Activated naive CD4-positive, alpha-beta T cell treated with anti-CD3 and anti-CD28 coated beads, Interleukin-2, amount 50 U/mL, for 72 hours (primary cell): Measurements from ENCODE around the gene RRM2. TPM values are rescaled to one million over a fixed set of nuclear protein-coding genes. Genes with fewer than 3 reads are reported as not detected.
A peak's percentile ranks its signal among the peaks of the same experiment; 100 is the strongest.

Experiments
- ATAC-seq, 2 donors: fragments of 150-1000 bp; cut with Tn5 transposase; 2 replicates each; pipeline ENCODE4 v1.10.0; 2021; ENCODE audit warnings: mild to moderate bottlenecking in 2 of 2, moderate library complexity in 2 of 2
- DNase-seq, 2 donors: peaks; one replicate each; pipeline ENCODE4 v3.0.0; 2021 to 2022; ENCODE audit warnings: low spot score in 2 of 2
- H3K27ac Mint-ChIP-seq, 2 donors: one replicate each; pipeline ENCODE4 v1.8.0; 2022; ENCODE audit warnings: mild to moderate bottlenecking in 2 of 2, mixed read lengths in 2 of 2
- H3K36me3 Mint-ChIP-seq, 2 donors: one replicate each; pipeline ENCODE4 v1.8.0; 2022; ENCODE audit warnings: mixed read lengths in 2 of 2
- H3K9me3 Mint-ChIP-seq, 2 donors: one replicate each; pipeline ENCODE4 v1.8.0; 2022; ENCODE audit warnings: mixed read lengths in 2 of 2
- total RNA-seq, 2 donors: library from RNA; stranded (reverse); gene quantifications; one replicate each; pipeline ENCODE4 v1.2.3, GENCODE V29; 2022

The RRM2 gene
- total RNA-seq, 2 donors from 2014 or later, result 413 to 682 TPM

- DNase-seq (no peak), ATAC-seq (no peak)
- H3K9me3 Mint-ChIP-seq, result no peaks in the 10 kb centered on the region
- H3K36me3 Mint-ChIP-seq, result peaks cover 0 to 3% of the 10 kb centered on the region in 2 donors
- no peak overlapping the region for H3K27ac Mint-ChIP-seq
Observed at GRCh38 chr2:10158681-10159080, 36.1 kb downstream of the RRM2 start.

GRCh38 chr2:10159086-10159485 lies 36.5 kb downstream of the RRM2 start:
- H3K36me3 Mint-ChIP-seq, result no peaks in the 10 kb centered on the region
- H3K9me3 Mint-ChIP-seq, result no peaks in the 10 kb centered on the region
- H3K27ac Mint-ChIP-seq, result no peak overlapping the region
- no peak for ATAC-seq
- no peak for DNase-seq

DNA sequence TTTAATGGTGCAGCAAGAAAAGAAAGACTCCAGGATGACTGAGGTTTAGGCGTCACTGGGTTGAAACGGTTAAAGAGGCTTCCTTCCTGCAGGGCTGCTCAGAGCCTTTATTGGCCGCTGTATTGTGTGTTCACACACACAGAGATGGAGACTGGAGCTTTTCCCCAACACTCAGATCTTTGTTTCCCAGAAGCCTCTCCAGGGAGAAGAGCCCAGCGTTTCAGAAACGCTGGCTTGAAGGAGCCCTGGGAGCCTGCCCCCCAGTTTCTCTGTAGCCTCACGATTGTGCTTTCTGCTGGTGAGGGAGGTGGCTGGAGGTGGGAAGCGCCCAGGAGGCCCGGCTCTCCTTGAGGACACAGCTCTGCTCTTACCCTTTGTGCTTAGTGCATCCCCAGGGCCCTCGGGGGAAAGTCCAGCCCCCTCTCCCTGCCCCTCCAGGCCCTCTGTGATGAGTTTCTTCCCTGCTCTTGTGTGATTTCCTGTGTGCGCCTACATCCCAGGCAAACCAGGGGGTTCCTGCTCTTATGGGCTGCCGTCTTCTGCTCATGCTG lies 37.1 kb downstream of the RRM2 start:
- no peak for ATAC-seq

DNA sequence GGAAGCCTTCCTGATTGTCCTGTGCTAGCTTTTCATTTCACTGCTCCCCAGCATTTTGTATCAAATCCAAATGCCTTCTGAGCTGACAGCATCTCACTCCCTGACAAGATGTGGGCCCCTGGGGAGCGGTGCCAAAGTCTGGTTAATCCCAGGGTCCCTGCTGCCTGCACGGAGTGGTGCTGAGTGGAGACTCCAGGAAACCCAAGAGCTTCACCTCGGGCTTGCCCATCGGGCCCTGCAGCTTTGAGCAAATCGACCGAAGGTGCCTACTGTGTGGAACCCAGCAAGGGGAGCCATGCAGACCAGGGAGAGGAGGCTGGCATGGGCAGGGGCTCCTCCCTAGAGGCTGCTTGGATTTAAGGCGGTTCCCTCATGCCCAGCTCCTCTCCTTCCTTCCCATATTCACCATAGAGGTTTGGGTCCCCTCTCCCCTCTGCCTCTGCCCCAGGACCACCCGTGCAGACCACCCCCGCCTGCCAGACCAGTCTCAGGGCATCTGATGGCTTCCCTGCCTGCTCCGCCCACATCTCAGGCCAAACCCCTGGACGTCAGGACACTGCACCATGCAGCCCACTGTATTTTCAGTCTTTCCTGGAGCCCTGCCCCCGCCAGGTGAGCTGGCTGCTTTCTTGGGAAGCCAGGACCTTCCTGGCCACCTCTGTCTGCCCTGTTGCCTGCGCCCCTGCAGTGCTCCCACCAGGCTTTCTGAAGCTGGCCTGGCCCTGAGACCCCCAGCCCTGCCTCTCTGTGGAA lies 37.8 kb downstream of the RRM2 start:
- ATAC-seq (no peak), DNase-seq (no peak)
- Mint-ChIP-seq H3K36me3 (peaks cover 0 to 5% of the 10 kb centered on the region in 2 donors), H3K9me3 (no peaks in the 10 kb centered on the region), H3K27ac (peak overlapping the region in 1 of 2 donors; percentile 82)

More for the DNA sequence above, 37.1 kb downstream of the RRM2 start:
- Mint-ChIP-seq H3K9me3 (no peaks in the 10 kb centered on the region), H3K27ac (peak overlapping the region in 1 of 2 donors; percentile 82), H3K36me3 (no peaks in the 10 kb centered on the region)
- DNase-seq, result no peak

GRCh38 chr2:10161206-10161931 lies 38.8 kb downstream of the RRM2 start:
- H3K27ac Mint-ChIP-seq, result peak overlapping the region in 1 of 2 donors; percentile 50
- ATAC-seq, result no peak

DNA sequence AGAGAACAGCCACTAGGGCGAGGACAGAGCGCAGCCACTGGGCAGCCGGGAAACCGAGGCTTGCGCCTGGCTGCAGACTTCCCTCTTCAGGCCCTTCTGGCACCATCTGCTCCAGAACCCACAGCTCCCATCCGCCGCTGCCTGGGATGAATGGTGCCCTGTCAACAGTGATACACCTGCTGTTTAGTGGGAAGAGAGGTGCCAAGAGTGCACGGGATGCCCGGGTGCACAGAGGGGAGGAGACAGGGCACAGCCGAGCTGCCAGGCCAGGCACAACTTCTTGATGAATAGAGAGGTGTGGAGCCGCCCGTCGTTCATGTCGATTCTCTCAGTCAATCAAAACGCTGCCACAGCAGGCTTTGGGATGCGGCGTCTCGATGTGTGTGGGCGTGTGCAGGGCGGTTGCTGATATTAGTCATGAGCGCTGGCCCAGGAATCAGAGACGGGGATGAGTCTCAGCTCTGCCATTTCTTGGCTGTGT lies 39.5 kb downstream of the RRM2 start:
- Mint-ChIP-seq H3K27ac (peak overlapping the region in 1 of 2 donors; percentile 50), H3K9me3 (no peaks in the 10 kb centered on the region), H3K36me3 (peaks cover 0 to 6% of the 10 kb centered on the region in 2 donors)
- DNase-seq (no peak), ATAC-seq (no peak)

More at GRCh38 chr2:10161206-10161931, 38.8 kb downstream of the RRM2 start:
- no peak for DNase-seq
- Mint-ChIP-seq H3K9me3 (no peaks in the 10 kb centered on the region), H3K36me3 (peaks cover 0 to 6% of the 10 kb centered on the region in 2 donors)

GRCh38 chr2:10162586-10163497 lies 40.3 kb downstream of the RRM2 start:
- peak overlapping the region in 1 of 2 donors; percentile 13 for H3K27ac Mint-ChIP-seq
- no peaks in the 10 kb centered on the region for H3K9me3 Mint-ChIP-seq
- no peak for ATAC-seq
- peaks cover 0 to 6% of the 10 kb centered on the region in 2 donors for H3K36me3 Mint-ChIP-seq
- no peak for DNase-seq

DNA sequence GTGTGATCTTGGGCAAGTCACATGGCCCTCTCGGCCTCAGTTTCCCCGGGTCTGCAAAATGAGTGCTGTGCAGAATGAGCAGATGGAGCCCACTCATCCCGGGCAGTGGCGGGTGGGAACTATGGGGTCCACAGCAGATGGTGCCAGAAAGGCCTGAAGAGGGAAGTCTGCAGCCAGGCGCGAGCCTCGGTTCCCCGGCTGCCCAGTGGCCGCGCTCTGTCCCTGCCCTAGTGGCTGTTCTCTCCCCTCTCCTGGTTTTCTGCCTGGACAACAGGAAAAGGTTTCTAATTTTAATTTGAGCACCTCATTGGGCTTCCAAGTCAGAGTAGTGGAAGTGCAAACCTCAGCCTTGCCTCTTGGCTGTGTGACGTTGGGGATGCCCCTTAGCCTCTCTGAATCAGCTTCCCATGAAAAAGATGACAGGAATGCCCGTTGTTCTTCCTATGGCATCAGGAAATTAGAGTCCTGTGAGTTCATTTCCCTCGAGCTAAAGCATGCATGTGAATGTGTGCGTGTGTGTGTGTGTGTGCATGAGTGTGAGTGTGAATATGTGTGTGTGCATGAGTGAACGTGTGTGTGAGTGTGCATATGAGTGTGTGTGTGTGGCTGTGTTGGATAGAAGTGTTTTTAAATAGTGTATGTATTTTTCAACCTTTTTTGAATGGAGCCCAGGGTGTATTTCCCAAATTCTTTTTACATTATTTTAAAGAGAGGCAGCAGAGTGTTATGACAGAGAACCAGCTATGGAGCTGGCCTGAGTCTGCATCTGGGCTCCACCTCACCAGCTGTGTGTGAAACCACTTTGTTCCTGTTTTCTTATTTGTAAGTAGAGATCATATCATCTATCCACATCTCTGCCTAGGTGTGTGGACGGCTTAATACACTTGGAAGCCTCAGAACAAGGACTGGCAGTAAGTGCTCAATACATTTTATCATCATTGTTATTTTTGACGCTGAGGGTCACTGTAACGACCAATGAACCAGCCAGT lies 41.3 kb downstream of the RRM2 start:
- Mint-ChIP-seq H3K9me3 (no peaks in the 10 kb centered on the region), H3K27ac (peak overlapping the region in 1 of 2 donors; percentile 13), H3K36me3 (peaks cover 0 to 6% of the 10 kb centered on the region in 2 donors)
- DNase-seq (no peak), ATAC-seq (no peak)

- Mint-ChIP-seq H3K36me3 (peaks cover 0 to 6% of the 10 kb centered on the region in 2 donors), H3K9me3 (no peaks in the 10 kb centered on the region), H3K27ac (no peak overlapping the region)
- ATAC-seq (no peak), DNase-seq (no peak)
Observed at GRCh38 chr2:10164601-10165000, 42.1 kb downstream of the RRM2 start.

DNA sequence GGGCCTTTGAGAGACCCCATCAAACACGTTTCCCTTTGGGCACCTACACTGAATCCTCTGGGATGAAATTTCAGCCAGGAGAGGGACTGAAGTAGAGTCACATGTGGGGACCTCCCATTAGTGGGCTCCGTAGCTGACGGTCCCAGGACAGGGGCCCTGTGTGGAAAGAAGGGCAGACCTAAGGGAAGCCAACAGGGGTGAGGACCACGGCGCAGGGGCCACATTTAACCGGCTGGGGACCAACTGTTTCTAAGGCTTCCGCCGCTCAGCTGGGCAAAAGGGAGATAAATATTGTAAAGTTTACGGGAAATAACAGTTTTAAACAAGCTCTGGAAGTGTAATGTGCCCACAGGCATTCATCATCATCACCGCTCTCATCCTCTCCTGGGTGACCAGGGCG lies 42.7 kb downstream of the RRM2 start:
- Mint-ChIP-seq H3K9me3 (no peaks in the 10 kb centered on the region), H3K27ac (peak overlapping the region; percentile 66 to 91), H3K36me3 (peaks cover 0 to 6% of the 10 kb centered on the region in 2 donors)
- no peak for DNase-seq
- no peak for ATAC-seq

GRCh38 chr2:10165861-10166675 lies 43.5 kb downstream of the RRM2 start:
- H3K36me3 Mint-ChIP-seq, result peaks cover 0 to 6% of the 10 kb centered on the region in 2 donors
- no peak for DNase-seq
- H3K27ac Mint-ChIP-seq, result peak overlapping the region; percentile 66 to 91
- no peak for ATAC-seq
- no peaks in the 10 kb centered on the region for H3K9me3 Mint-ChIP-seq

DNA sequence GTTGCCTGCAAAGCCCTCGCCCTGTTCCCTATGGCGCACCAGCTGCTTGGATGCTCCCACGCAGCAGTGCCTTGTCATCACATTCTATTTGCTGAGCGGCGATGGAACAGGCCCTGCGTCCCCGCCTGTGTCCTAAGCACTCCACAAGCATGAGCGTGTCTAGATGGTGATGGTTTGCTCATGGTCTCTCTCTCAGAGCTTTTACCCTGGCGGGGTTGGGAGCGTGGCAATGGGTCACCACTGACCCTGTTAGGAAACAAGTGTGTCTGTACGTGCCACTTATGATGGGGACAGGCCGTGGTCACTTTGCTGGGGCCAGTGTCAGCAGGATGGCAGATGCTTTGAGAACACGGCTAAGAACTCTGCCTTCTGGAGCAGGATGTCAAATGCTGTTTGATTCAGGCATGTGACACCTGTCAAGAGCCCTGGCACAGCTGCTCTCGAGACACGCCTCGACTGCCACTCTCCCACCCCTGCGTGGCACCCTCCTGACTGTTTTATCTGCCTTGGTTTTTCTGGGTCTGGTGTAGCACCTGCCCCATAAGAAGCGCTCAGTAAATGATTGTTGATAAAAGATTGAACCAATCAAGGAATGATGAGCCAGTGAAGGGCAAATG lies 44.2 kb downstream of the RRM2 start:
- peaks cover 3 to 6% of the 10 kb centered on the region in 2 donors for H3K36me3 Mint-ChIP-seq
- H3K9me3 Mint-ChIP-seq, result no peaks in the 10 kb centered on the region
- H3K27ac Mint-ChIP-seq, result peak overlapping the region in 1 of 2 donors; percentile 44
- no peak for ATAC-seq
- no peak for DNase-seq

DNA sequence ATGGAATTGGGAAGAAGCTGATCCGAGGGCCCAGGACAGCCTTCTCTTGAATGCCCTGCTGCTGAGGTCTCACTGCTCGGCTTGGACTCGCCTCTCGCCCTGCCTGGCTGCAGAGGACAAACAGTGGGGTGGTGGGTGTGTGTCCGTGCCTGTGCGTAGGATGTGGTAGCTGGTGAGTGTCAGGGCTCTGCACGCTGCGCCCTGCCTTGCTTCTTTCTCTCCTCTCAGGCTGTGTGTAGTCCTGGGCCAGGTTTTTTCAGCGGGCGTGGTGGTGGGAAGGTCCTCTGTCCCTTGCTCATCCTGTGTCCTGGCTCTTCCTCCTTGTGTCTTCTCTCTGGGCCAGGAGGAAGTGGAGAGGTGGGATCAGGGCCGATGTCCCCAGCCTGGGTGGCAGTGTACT lies 44.8 kb downstream of the RRM2 start:
- DNase-seq (no peak), ATAC-seq (peak in 1 of 2 donors; percentile 12)
- Mint-ChIP-seq H3K27ac (peak overlapping the region; percentile 44 to 75), H3K9me3 (no peaks in the 10 kb centered on the region), H3K36me3 (peaks cover 6 to 9% of the 10 kb centered on the region in 2 donors)

GRCh38 chr2:10168221-10168620 lies 45.7 kb downstream of the RRM2 start:
- H3K27ac Mint-ChIP-seq, result no peak overlapping the region
- ATAC-seq (no peak), DNase-seq (no peak)
- peaks cover 6 to 9% of the 10 kb centered on the region in 2 donors for H3K36me3 Mint-ChIP-seq
- H3K9me3 Mint-ChIP-seq, result no peaks in the 10 kb centered on the region
